RWPE1 (cell line): ENCODE measurements around the gene S100A14.

Experiments
- CTCF ChIA-PET: fragments of 350-600 bp; sonication (Branson Sonifier 250); formaldehyde crosslinking; extraction: SDS; loops from one replicate; lab custom pipeline; 2021; lab: Yijun Ruan, JAX
- POLR2A ChIA-PET: fragments of 400-600 bp; formaldehyde crosslinking; extraction: SDS; loops from one replicate; lab custom pipeline; 2020; ENCODE audit warnings: antibody characterized with exemption; ENCODE audit not compliant: low non-redundant PET; lab: Yijun Ruan, JAX
- DNase-seq: peaks from one replicate; pipeline ENCODE4 v3.0.0; 2012; ENCODE audit warnings: low spot score
- H3K27ac ChIP-seq: fragments of 450-650 bp; 2 replicates; pipeline ENCODE4 v1.5.1; 2017
- CTCF ChIP-seq: fragments of 450-650 bp; conservative IDR thresholded peaks from 2 replicates; pipeline ENCODE4 v1.5.1; 2017; ENCODE audit warnings: low read depth, mild to moderate bottlenecking

The S100A14 gene

GRCh38 chr1:153624965-153625611 is 9.0 kb upstream of the S100A14 start:
- POLR2A ChIA-PET = interaction anchor here (5.5 kb wide), 1 partner anchor 11 kb away, joined by 56 read pairs; the partner anchor contains the start of genes S100A14 and S100A16
- TF ChIP-seq CTCF = no peak
- H3K27ac ChIP-seq = peak overlapping the region; percentile 41
- no peak for DNase-seq
- CTCF ChIA-PET = no interaction called here

GRCh38 chr1:153623101-153623500 is 7.0 kb upstream of the S100A14 start:
- CTCF ChIA-PET = interaction anchor here (0.6 to 0.7 kb wide), 2 partner anchors 15 to 55 kb away, joined by 3 to 5 read pairs; partner anchors contain the start of gene NPR1

GRCh38 chr1:153619171-153619570 is 3.0 kb upstream of the S100A14 start:
- TF ChIP-seq CTCF = no peak
- no peak for DNase-seq
- ChIA-PET POLR2A (no interaction called here), CTCF (interaction anchor here (1.7 to 3.4 kb wide), 3 partner anchors 8 to 46 kb away, joined by 4 to 25 read pairs (median 12); partner anchors contain the start of gene S100A13)
- peak overlapping the region; percentile 8; the same call in 1 of the 2 replicates for H3K27ac ChIP-seq

More at GRCh38 chr1:153623101-153623500, 7.0 kb upstream of the S100A14 start:
- no peak for TF ChIP-seq CTCF
- DNase-seq = no peak
- POLR2A ChIA-PET = no interaction called here
- H3K27ac ChIP-seq = no peak overlapping the region

DNA sequence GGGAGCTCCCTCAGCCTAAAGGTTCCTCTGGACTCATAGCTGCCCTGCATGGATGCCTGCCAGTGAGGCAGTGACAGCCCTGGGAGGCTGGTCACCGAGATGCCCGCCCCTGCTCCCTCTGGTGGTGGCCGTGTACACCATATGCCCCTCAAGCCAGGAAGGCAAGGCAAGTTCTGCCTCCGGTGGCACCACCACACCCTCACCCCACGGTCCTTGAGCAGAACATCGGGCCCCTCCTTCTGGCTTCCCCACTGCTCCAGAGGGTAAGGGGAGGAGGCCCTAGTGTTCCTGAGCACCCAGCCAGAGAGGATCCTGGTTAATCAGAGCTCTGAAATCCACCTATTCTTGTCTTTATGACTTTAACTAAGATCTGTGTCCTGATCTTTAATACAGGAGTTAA is 1.5 kb upstream of the S100A14 start:
- TF ChIP-seq CTCF = no peak; the same call in 1 of the 2 replicates
- POLR2A ChIA-PET = interaction anchor here (7.6 kb wide), 1 partner anchor 9 kb away, joined by 56 read pairs; the partner anchor contains the start of genes S100A1 and S100A13
- CTCF ChIA-PET = interaction anchor here (0.6 to 3.4 kb wide), 7 partner anchors 8 to 1553 kb away, joined by 3 to 25 read pairs (median 3); partner anchors contain the start of gene S100A13
- no peak for DNase-seq
- H3K27ac ChIP-seq = peak overlapping the region; percentile 99

DNA sequence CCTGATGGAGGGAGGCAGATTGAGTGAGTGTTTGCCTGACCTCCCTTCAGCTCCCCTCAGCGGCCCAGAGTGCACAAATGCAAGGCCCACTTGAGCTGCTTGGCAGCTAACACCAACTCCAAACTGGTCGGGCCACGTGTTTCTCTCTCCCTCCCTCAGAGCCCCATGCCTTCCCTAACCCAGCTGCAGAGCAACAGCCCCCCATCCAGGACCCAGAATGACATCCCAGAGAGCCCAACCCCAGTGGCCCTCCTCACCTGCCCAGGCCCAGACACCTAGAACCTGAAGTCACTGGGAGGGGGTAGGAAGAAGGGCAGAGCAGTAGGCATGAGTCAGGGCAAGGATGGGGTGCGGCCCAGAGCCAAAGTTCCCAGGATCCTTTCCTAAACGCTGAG is 789 bp upstream of the S100A14 start:
- ChIA-PET POLR2A (interaction anchor here (1.9 to 7.6 kb wide), 2 partner anchors 10 to 17 kb away, joined by 14 to 56 read pairs; partner anchors contain the start of genes CHTOP, S100A1 and S100A13), CTCF (interaction anchor here (0.6 to 3.4 kb wide), 8 partner anchors 7 to 72 kb away, joined by 3 to 25 read pairs (median 4); partner anchors contain the start of genes S100A1 and S100A13)
- DNase-seq = no peak
- no peak for TF ChIP-seq CTCF
- H3K27ac ChIP-seq = peak overlapping the region; percentile 99

GRCh38 chr1:153615406-153615805 is 719 bp downstream of the S100A14 start:
- peak overlapping the region; percentile 99 for H3K27ac ChIP-seq
- POLR2A ChIA-PET = interaction anchor here (0.6 to 7.6 kb wide), 5 partner anchors 8 to 50 kb away, joined by 3 to 56 read pairs (median 4); partner anchors contain the start of genes CHTOP, S100A1, S100A13 and S100A2
- no peak for TF ChIP-seq CTCF
- CTCF ChIA-PET = interaction anchor here (0.6 to 4.5 kb wide), 4 partner anchors 39 to 327 kb away, joined by 3 to 23 read pairs (median 3); no protein-coding TSS in a partner anchor
- DNase-seq = no peak
